GM21390 (cell line): ENCODE data around the gene EAPP.
"Not testable (repeated sequence)": the region's sequence is repeated elsewhere in the genome, so short reads cannot be mapped to it uniquely, and the experiment has no call there.

Source experiments
- ATAC-seq: cut with Tn5 transposase; IDR thresholded peaks from one replicate; pipeline ENCODE4 v1.9.1; 2021; ENCODE audit not compliant: unreplicated experiment

Gene EAPP

GRCh38 chr14:34539407-34540180 lies at the start of gene EAPP:
Gene EAPP, minus strand, starts transcription at chr14:34539701. Its CDS starts 73 bp downstream, at chr14:34539628.
- peak; percentile 100 for ATAC-seq

GRCh38 chr14:34583525-34583924 lies 44.0 kb upstream of the EAPP start:
- ATAC-seq, result no peak

- ATAC-seq, result no peak
These were observed 42.7 kb upstream of the EAPP start for GRCh38 chr14:34582117-34582680.

- no peak for ATAC-seq
These were observed 40.9 kb upstream of the EAPP start for GRCh38 chr14:34580381-34580780.

GRCh38 chr14:34571771-34572170 lies 32.3 kb upstream of the EAPP start:
- ATAC-seq, result no peak

GRCh38 chr14:34569750-34570149 lies 30.2 kb upstream of the EAPP start:
- ATAC-seq, result no peak

GRCh38 chr14:34568803-34569202 lies 29.3 kb upstream of the EAPP start:
- ATAC-seq, result no peak

- ATAC-seq, result no peak
These were observed 23.3 kb upstream of the EAPP start for GRCh38 chr14:34562776-34563150.

GRCh38 chr14:34562037-34562775 lies 22.7 kb upstream of the EAPP start:
- not testable (repeated sequence) for ATAC-seq

GRCh38 chr14:34556498-34556829 lies 17.0 kb upstream of the EAPP start:
- ATAC-seq, result peak; percentile 49

GRCh38 chr14:34555583-34556497 lies 16.3 kb upstream of the EAPP start:
- ATAC-seq, result peak; percentile 73

- no peak for ATAC-seq
These were observed 15.2 kb upstream of the EAPP start for GRCh38 chr14:34554540-34555250.

- ATAC-seq, result not testable (repeated sequence)
These were observed 9.9 kb upstream of the EAPP start for GRCh38 chr14:34549276-34549966.

- no peak for ATAC-seq
These were observed 9.0 kb upstream of the EAPP start for GRCh38 chr14:34548472-34548981.

GRCh38 chr14:34547136-34547520 lies 7.6 kb upstream of the EAPP start:
- ATAC-seq, result peak; percentile 32

GRCh38 chr14:34546272-34547135 lies 7.0 kb upstream of the EAPP start:
- peak; percentile 83 for ATAC-seq

GRCh38 chr14:34540181-34541059 lies 919 bp upstream of the EAPP start:
- ATAC-seq, result not testable (repeated sequence)
